ENCODE measurements around the gene CPNE5.

CPNE5 gene

GRCh38 chr6:36847991-36848390 is 8.7 kb upstream of the CPNE5 start:
- H3K4me1 ChIP-seq (ENCODE audit: low read length) = no peaks in the 10 kb centered on the region
- H3K9ac ChIP-seq (ENCODE audit: low read length) = no peak overlapping the region
- H4K20me1 ChIP-seq (ENCODE audit: insufficient read depth, low read length) = no peaks in the 10 kb centered on the region
- H3K4me3 ChIP-seq (ENCODE audit: low read length) = no peak overlapping the region
- H3K4me2 ChIP-seq (ENCODE audit: low read length) = no peak overlapping the region
- H3K27me3 ChIP-seq (ENCODE audit: low read depth, low read length) = no peaks in the 10 kb centered on the region
- no peak for TF ChIP-seq EZH2phosphoT487 (IDR thresholded peaks at IDR 0.05; ENCODE audit: low read depth)
- TF ChIP-seq CTCF (IDR thresholded peaks at IDR 0.05; ENCODE audit: low read depth, low read length) = no peak
- no peak overlapping the region for H2AFZ ChIP-seq (ENCODE audit: low read depth, low read length)
- H3K36me3 ChIP-seq (replicated peaks; ENCODE audit: low read depth, low read length) = peaks cover 17% of the 10 kb centered on the region
- no peaks in the 10 kb centered on the region for H3K9me3 ChIP-seq (ENCODE audit: insufficient read depth, low read length)
- H3K27ac ChIP-seq (ENCODE audit: low read length) = no peak overlapping the region
- no peaks in the 10 kb centered on the region for H3K79me2 ChIP-seq (ENCODE audit: low read length)

GRCh38 chr6:36847152-36847551 is 7.9 kb upstream of the CPNE5 start:
- no peaks in the 10 kb centered on the region for H3K4me1 ChIP-seq (ENCODE audit: low read length)
- H3K9me3 ChIP-seq (ENCODE audit: insufficient read depth, low read length) = no peaks in the 10 kb centered on the region

GRCh38 chr6:36845233-36845632 is 6.0 kb upstream of the CPNE5 start:
- H4K20me1 ChIP-seq (ENCODE audit: insufficient read depth, low read length) = no peaks in the 10 kb centered on the region
- H3K4me2 ChIP-seq (ENCODE audit: low read length) = no peak overlapping the region
- no peaks in the 10 kb centered on the region for H3K36me3 ChIP-seq (replicated peaks; ENCODE audit: low read depth, low read length)
- no peaks in the 10 kb centered on the region for H3K27me3 ChIP-seq (ENCODE audit: low read depth, low read length)
- no peak for TF ChIP-seq EZH2phosphoT487 (IDR thresholded peaks at IDR 0.05; ENCODE audit: low read depth)
- no peak for TF ChIP-seq CTCF (IDR thresholded peaks at IDR 0.05; ENCODE audit: low read depth, low read length)
- no peaks in the 10 kb centered on the region for H3K9me3 ChIP-seq (ENCODE audit: insufficient read depth, low read length)
- no peak overlapping the region for H3K4me3 ChIP-seq (ENCODE audit: low read length)
- H2AFZ ChIP-seq (ENCODE audit: low read depth, low read length) = no peak overlapping the region
- 0 out of 2 replicates have a peak, but pooled peaks cover 3% of the 10 kb centered on the region for H3K4me1 ChIP-seq (ENCODE audit: low read length)
- no peak overlapping the region for H3K27ac ChIP-seq (ENCODE audit: low read length)
- H3K9ac ChIP-seq (ENCODE audit: low read length) = no peak overlapping the region
- no peaks in the 10 kb centered on the region for H3K79me2 ChIP-seq (ENCODE audit: low read length)

More at GRCh38 chr6:36847152-36847551, 7.9 kb upstream of the CPNE5 start:
- no peak overlapping the region for H3K9ac ChIP-seq (ENCODE audit: low read length)
- H3K4me2 ChIP-seq (ENCODE audit: low read length) = no peak overlapping the region
- TF ChIP-seq CTCF (IDR thresholded peaks at IDR 0.05; ENCODE audit: low read depth, low read length) (no peak), EZH2phosphoT487 (IDR thresholded peaks at IDR 0.05; ENCODE audit: low read depth) (no peak)
- no peaks in the 10 kb centered on the region for H3K27me3 ChIP-seq (ENCODE audit: low read depth, low read length)
- H3K36me3 ChIP-seq (replicated peaks; ENCODE audit: low read depth, low read length) = peaks cover 10% of the 10 kb centered on the region
- no peaks in the 10 kb centered on the region for H4K20me1 ChIP-seq (ENCODE audit: insufficient read depth, low read length)
- H3K79me2 ChIP-seq (ENCODE audit: low read length) = no peaks in the 10 kb centered on the region
- H3K4me3 ChIP-seq (ENCODE audit: low read length) = no peak overlapping the region
- H2AFZ ChIP-seq (ENCODE audit: low read depth, low read length) = no peak overlapping the region
- no peak overlapping the region for H3K27ac ChIP-seq (ENCODE audit: low read length)

GRCh38 chr6:36844232-36845170 is 5.3 kb upstream of the CPNE5 start:
- no peaks in the 10 kb centered on the region for H3K79me2 ChIP-seq (ENCODE audit: low read length)
- H3K9ac ChIP-seq (ENCODE audit: low read length) = no peak overlapping the region
- no peak overlapping the region for H3K27ac ChIP-seq (ENCODE audit: low read length)
- H3K4me1 ChIP-seq (ENCODE audit: low read length) = 0 out of 2 replicates have a peak, but pooled peaks cover 3% of the 10 kb centered on the region
- TF ChIP-seq CTCF (IDR thresholded peaks at IDR 0.05; ENCODE audit: low read depth, low read length) = no peak
- TF ChIP-seq EZH2phosphoT487 (IDR thresholded peaks at IDR 0.05; ENCODE audit: low read depth) = no peak
- no peak overlapping the region for H3K4me3 ChIP-seq (ENCODE audit: low read length)
- H3K27me3 ChIP-seq (ENCODE audit: low read depth, low read length) = no peaks in the 10 kb centered on the region
- H4K20me1 ChIP-seq (ENCODE audit: insufficient read depth, low read length) = no peaks in the 10 kb centered on the region
- no peaks in the 10 kb centered on the region for H3K9me3 ChIP-seq (ENCODE audit: insufficient read depth, low read length)
- H3K36me3 ChIP-seq (replicated peaks; ENCODE audit: low read depth, low read length) = no peaks in the 10 kb centered on the region
- H3K4me2 ChIP-seq (ENCODE audit: low read length) = no peak overlapping the region
- no peak overlapping the region for H2AFZ ChIP-seq (ENCODE audit: low read depth, low read length)

Measured in OCI-LY3 (cell line).